Liver (tissue), 9 donors: ENCODE results near the gene RNF144A. TPM values are rescaled to one million over a fixed set of nuclear protein-coding genes. Genes with fewer than 3 reads are reported as not detected.

Source experiments
- DNase-seq: peaks from one replicate; pipeline ENCODE4 v3.0.0-alpha.2; 2017; ENCODE audit warnings: low spot score
- H3K27ac ChIP-seq, 2 donors: one replicate each; pipeline ENCODE4 v1.7.0; 2013; ENCODE audit warnings: inconsistent platforms in 2 of 2, low read length in 2 of 2, control low read depth in 1 of 2, low read depth in 1 of 2, mild to moderate bottlenecking in 1 of 2
- H3K27me3 ChIP-seq, 4 donors: one replicate each; pipeline versions ENCODE4 v1.6.1 to v1.7.0; 2013; ENCODE audit warnings: low read length in 3 of 4, inconsistent platforms in 1 of 4, mild to moderate bottlenecking in 1 of 4, moderate library complexity in 1 of 4; ENCODE audit not compliant: control insufficient read depth in 4 of 4, insufficient read depth in 4 of 4
- H3K36me3 ChIP-seq, 4 donors: one replicate each; pipeline versions ENCODE4 v1.6.1 to v1.7.0; 2013; ENCODE audit warnings: low read length in 3 of 4, mild to moderate bottlenecking in 3 of 4, low read depth in 1 of 4, moderate library complexity in 1 of 4; ENCODE audit not compliant: control insufficient read depth in 4 of 4, insufficient read depth in 3 of 4
- H3K4me1 ChIP-seq, 4 donors: one replicate each; pipeline versions ENCODE4 v1.6.1 to v1.7.0; 2013; ENCODE audit warnings: low read length in 3 of 4, mild to moderate bottlenecking in 3 of 4, moderate library complexity in 1 of 4; ENCODE audit not compliant: control insufficient read depth in 4 of 4, insufficient read depth in 4 of 4
- H3K4me3 ChIP-seq, 3 donors: one replicate each; pipeline versions ENCODE4 v1.6.1 to v1.7.0; 2013; ENCODE audit warnings: low read length in 3 of 3, control low read depth in 1 of 3, low read depth in 1 of 3, mild to moderate bottlenecking in 1 of 3
- H3K9ac ChIP-seq, 2 donors: one replicate each; pipeline ENCODE4 v1.7.0; 2013; ENCODE audit warnings: low read length in 2 of 2, mild to moderate bottlenecking in 2 of 2, moderate library complexity in 2 of 2, control low read depth in 1 of 2, low read depth in 1 of 2
- H3K9me3 ChIP-seq, 4 donors: one replicate each; pipeline versions ENCODE4 v1.6.1 to v1.7.0; 2013; ENCODE audit warnings: low read length in 3 of 4; ENCODE audit not compliant: control insufficient read depth in 4 of 4
- ATF3 ChIP-seq: IDR thresholded peaks from 2 replicates; pipeline ENCODE4 v1.6.1; 2016; ENCODE audit warnings: antibody characterized with exemption
- CTCF ChIP-seq: fragments of 150-350 bp; IDR thresholded peaks from 2 replicates; pipeline ENCODE4 v1.5.1; 2017; ENCODE audit warnings: improper control_type of control experiment, low read depth, low read length; ENCODE audit not compliant: missing input control
- EGR1 ChIP-seq, 2 donors: IDR thresholded peaks; 2 replicates each; pipeline ENCODE4 v1.6.1; 2016 to 2018; ENCODE audit warnings: antibody characterized with exemption in 2 of 2, low read depth in 2 of 2
- FOXA1 ChIP-seq: IDR thresholded peaks from 2 replicates; pipeline ENCODE4 v1.6.1; 2016; ENCODE audit warnings: antibody characterized with exemption
- FOXA2 ChIP-seq: IDR thresholded peaks from 2 replicates; pipeline ENCODE4 v1.6.1; 2016; ENCODE audit warnings: antibody characterized with exemption
- GABPA ChIP-seq, 2 donors: IDR thresholded peaks in 1 of 2; conservative IDR thresholded peaks in 1 of 2; 2 replicates each; pipeline ENCODE4 v1.6.1; 2016; ENCODE audit warnings: antibody characterized with exemption in 2 of 2, mild to moderate bottlenecking in 1 of 2, moderate library complexity in 1 of 2
- HNF4A ChIP-seq, 2 donors: conservative IDR thresholded peaks; 2 replicates each; pipeline ENCODE4 v1.6.1; 2016; ENCODE audit warnings: antibody characterized with exemption in 2 of 2, mild to moderate bottlenecking in 2 of 2
- HNF4G ChIP-seq: IDR thresholded peaks from 2 replicates; pipeline ENCODE4 v1.6.1; 2016; ENCODE audit warnings: antibody characterized with exemption
- JUND ChIP-seq, 2 donors: IDR thresholded peaks; 2 replicates each; pipeline ENCODE4 v1.6.1; 2016; ENCODE audit warnings: antibody characterized with exemption in 2 of 2
- MAX ChIP-seq: IDR thresholded peaks from 2 replicates; pipeline ENCODE4 v1.6.1; 2016; ENCODE audit warnings: antibody characterized with exemption
- NR2F2 ChIP-seq: IDR thresholded peaks from 2 replicates; pipeline ENCODE4 v1.6.1; 2016; ENCODE audit warnings: antibody characterized with exemption
- RAD21 ChIP-seq, 2 donors: IDR thresholded peaks; 2 replicates each; pipeline ENCODE4 v1.6.1; 2016; ENCODE audit warnings: antibody characterized with exemption in 2 of 2, mild to moderate bottlenecking in 2 of 2
- REST ChIP-seq: IDR thresholded peaks from 2 replicates; pipeline ENCODE4 v1.6.1; 2016; ENCODE audit warnings: antibody characterized with exemption, mild to moderate bottlenecking
- RXRA ChIP-seq, 2 donors: IDR thresholded peaks; 2 replicates each; pipeline ENCODE4 v1.6.1; 2017 to 2018; ENCODE audit warnings: antibody characterized with exemption in 2 of 2, mild to moderate bottlenecking in 1 of 2
- SP1 ChIP-seq: IDR thresholded peaks from 2 replicates; pipeline ENCODE4 v1.6.1; 2018; ENCODE audit warnings: antibody characterized with exemption, mild to moderate bottlenecking
- TAF1 ChIP-seq: conservative IDR thresholded peaks from 2 replicates; pipeline ENCODE4 v1.6.1; 2016; ENCODE audit warnings: antibody characterized with exemption, mild to moderate bottlenecking
- YY1 ChIP-seq: IDR thresholded peaks from 2 replicates; pipeline ENCODE4 v1.6.1; 2016; ENCODE audit warnings: antibody characterized with exemption, mild to moderate bottlenecking
- ZBTB33 ChIP-seq: IDR thresholded peaks from 2 replicates; pipeline ENCODE4 v1.6.1; 2016; ENCODE audit warnings: antibody characterized with exemption
- WGBS: extraction: QIAGEN DNeasy Blood & Tissue Kit; methylation state at CpG from one replicate; pipeline ENCODE4 v1.1.7; 2013; 5-methylcytosine and 5-hydroxymethylcytosine counted together
- polyA plus RNA-seq, 2 donors: library from polyadenylated mRNA; stranded (reverse) in 1 of 2; unstranded in 1 of 2; fragments of 200-250 nt in 1 of 2; fragments of >200 nt in 1 of 2; fragmentation: Nextera tagmentation in 1 of 2; extraction: Ambion mirVana in 1 of 2; gene quantifications; one replicate each; pipeline versions ENCODE4 v1.2.1 to v1.2.3, GENCODE V29; 2013 to 2015
- total RNA-seq, 2 donors: library from RNA; depleted of rRNA; stranded (reverse); fragments of >200 nt; gene quantifications; one replicate each; pipeline ENCODE4 v1.2.3, GENCODE V29; 2014
- donor health status: healthy.
- donor health status: healthy.
- donor health status: healthy.
- donor health status: healthy.
- donor health status: healthy.

Gene RNF144A
- total and polyA plus RNA-seq, 4 donors, result 1.0 to 10.4 (median 2.3) TPM

GRCh38 chr2:6881516-6881915, 35.7 kb upstream of the RNF144A start:
- no peak overlapping the region for H3K27ac ChIP-seq
- DNase-seq, result no peak
- no peak overlapping the region for H3K9ac ChIP-seq
- H3K4me1 ChIP-seq, result peaks cover 0 to 15% (median 10%) of the 10 kb centered on the region in 4 donors
- no peaks in the 10 kb centered on the region for H3K9me3 ChIP-seq
- no peak for TF ChIP-seq REST
- no peak for TF ChIP-seq FOXA1
- no peak for TF ChIP-seq RAD21 (IDR thresholded peaks at IDR 0.05)
- TF ChIP-seq JUND (IDR thresholded peaks at IDR 0.05), result no peak
- TF ChIP-seq FOXA2, result no peak
- TF ChIP-seq TAF1, result no peak
- no peak for TF ChIP-seq RXRA (IDR thresholded peaks at IDR 0.05)
- no peak for TF ChIP-seq CTCF
- TF ChIP-seq EGR1 (IDR thresholded peaks at IDR 0.05; ENCODE audit: low read depth in 2 of 2), result no peak
- no peak for TF ChIP-seq ZBTB33
- no peak for TF ChIP-seq NR2F2
- TF ChIP-seq HNF4A (conservative IDR thresholded peaks at IDR 0.05), result no peak
- TF ChIP-seq ATF3, result no peak
- no peak for TF ChIP-seq GABPA (IDR thresholded peaks at IDR 0.05 in 1 of 2, conservative IDR thresholded peaks at IDR 0.05 in 1 of 2)
- no peak for TF ChIP-seq SP1
- no peak for TF ChIP-seq YY1
- TF ChIP-seq MAX, result no peak
- no peak for TF ChIP-seq HNF4G
- H3K36me3 ChIP-seq, result no peaks in the 10 kb centered on the region
- no peak overlapping the region for H3K4me3 ChIP-seq
- WGBS, result 97% methylated on average over 5 of the region's 5 CpGs
- no peaks in the 10 kb centered on the region for H3K27me3 ChIP-seq
